ENCODE measurements around the gene TMC2.

DNA sequence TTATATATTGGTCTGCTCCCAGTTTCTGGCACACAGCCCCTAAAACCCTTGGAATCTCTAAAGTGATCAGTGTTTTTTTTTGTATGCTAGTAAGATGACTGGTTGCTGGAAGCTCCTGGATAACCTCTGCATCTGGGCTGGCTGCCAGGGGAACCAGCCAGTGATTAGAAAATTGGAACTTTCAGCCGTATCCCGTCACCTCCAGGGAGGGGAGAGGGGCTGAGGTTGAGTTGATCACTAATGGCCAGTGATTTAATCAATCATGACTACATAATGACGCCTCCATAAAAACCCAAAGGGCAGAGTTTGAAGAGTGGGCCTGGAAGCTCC lies 68.1 kb downstream of the TMC2 start:
- TF ChIP-seq SP1 (IDR thresholded peaks at IDR 0.05): no peak
- no peak for TF ChIP-seq TARDBP (IDR thresholded peaks at IDR 0.05)
- TF ChIP-seq LEF1 (IDR thresholded peaks at IDR 0.05; ENCODE audit: borderline replicate concordance): no peak

Measured in HEK293T (cell line).